Amniotic epithelial cell (primary cell): ENCODE measurements around the gene NME5.
"Not testable (repeated sequence)": the region's sequence is repeated elsewhere in the genome, so short reads cannot be mapped to it uniquely, and the experiment has no call there.

Experiments
- DNase-seq: peaks from one replicate; pipeline ENCODE4 v3.0.0-alpha.2; 2010; ENCODE audit warnings: low read depth

The NME5 gene

GRCh38 chr5:138078006-138078643, 61.1 kb downstream of the NME5 start:
- DNase-seq = no peak

GRCh38 chr5:138077064-138077696, 62.0 kb downstream of the NME5 start:
- peak; percentile 57 for DNase-seq

GRCh38 chr5:138070026-138070425, 69.2 kb downstream of the NME5 start:
- DNase-seq = not testable (repeated sequence)

GRCh38 chr5:138068742-138069600, 70.3 kb downstream of the NME5 start:
- DNase-seq = peak; percentile 67

GRCh38 chr5:138067945-138068344, 71.3 kb downstream of the NME5 start:
- DNase-seq = no peak
